Tibial nerve (tissue), 4 donors: ENCODE results near the gene HBZ.
"Not testable (repeated sequence)": the region's sequence is repeated elsewhere in the genome, so short reads cannot be mapped to it uniquely, and the experiment has no call there.

Experiments used
- CTCF ChIP-seq, 5 experiments: fragments of 200-600 bp in 3 of 5; fragments of 450-650 bp in 2 of 5; sonication (generic) in 3 of 5; IDR thresholded peaks; one replicate each; pipeline ENCODE4 v1.5.1; 2016 to 2019; ENCODE audit warnings: antibody characterized with exemption in 5 of 5, mild to moderate bottlenecking in 3 of 5, moderate library complexity in 2 of 5
- EP300 ChIP-seq, 2 donors: sonication (generic); formaldehyde crosslinking; IDR thresholded peaks; one replicate each; pipeline ENCODE4 v1.6.1; 2017; ENCODE audit warnings: antibody characterized with exemption in 2 of 2, mild to moderate bottlenecking in 1 of 2

DNA sequence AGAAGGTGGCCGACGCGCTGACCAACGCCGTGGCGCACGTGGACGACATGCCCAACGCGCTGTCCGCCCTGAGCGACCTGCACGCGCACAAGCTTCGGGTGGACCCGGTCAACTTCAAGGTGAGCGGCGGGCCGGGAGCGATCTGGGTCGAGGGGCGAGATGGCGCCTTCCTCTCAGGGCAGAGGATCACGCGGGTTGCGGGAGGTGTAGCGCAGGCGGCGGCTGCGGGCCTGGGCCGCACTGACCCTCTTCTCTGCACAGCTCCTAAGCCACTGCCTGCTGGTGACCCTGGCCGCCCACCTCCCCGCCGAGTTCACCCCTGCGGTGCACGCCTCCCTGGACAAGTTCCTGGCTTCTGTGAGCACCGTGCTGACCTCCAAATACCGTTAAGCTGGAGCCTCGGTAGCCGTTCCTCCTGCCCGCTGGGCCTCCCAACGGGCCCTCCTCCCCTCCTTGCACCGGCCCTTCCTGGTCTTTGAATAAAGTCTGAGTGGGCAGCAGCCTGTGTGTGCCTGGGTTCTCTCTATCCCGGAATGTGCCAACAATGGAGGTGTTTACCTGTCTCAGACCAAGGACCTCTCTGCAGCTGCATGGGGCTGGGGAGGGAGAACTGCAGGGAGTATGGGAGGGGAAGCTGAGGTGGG lies 20.9 kb downstream of the HBZ start:
- not testable (repeated sequence) for TF ChIP-seq EP300, CTCF (IDR thresholded peaks at IDR 0.05)
